K562 (cell line): ENCODE measurements around the gene MAPKAPK2. TPM values are rescaled to one million over a fixed set of nuclear protein-coding genes. Genes with fewer than 3 reads are reported as not detected.
A peak's percentile ranks its signal among the peaks of the same experiment; 100 is the strongest.

Source experiments
- CCAR2 ChIP-seq: fragments of 200-400 bp; formaldehyde crosslinking; IDR thresholded peaks from 2 replicates; pipeline ENCODE4 v1.6.1; 2017; ENCODE audit warnings: mild to moderate bottlenecking, low read depth, low read length
- DPF2 ChIP-seq: fragments of 450-650 bp; IDR thresholded peaks from 2 replicates; pipeline ENCODE4 v1.6.1; 2016
- HLTF ChIP-seq: fragments of 450-650 bp; IDR thresholded peaks from 2 replicates; pipeline ENCODE4 v1.6.1; 2016
- HMGXB4 ChIP-seq: sonication (generic); formaldehyde crosslinking; IDR thresholded peaks from 2 replicates; pipeline ENCODE4 v1.8.1; 2023; ENCODE audit warnings: mild to moderate bottlenecking, missing genetic modification reagents
- KDM1A ChIP-seq, 2 experiments: fragments of 450-650 bp; IDR thresholded peaks; 2 replicates each; pipeline ENCODE4 v1.6.1; 2016; ENCODE audit warnings: mild to moderate bottlenecking in 2 of 2
- MLLT1 ChIP-seq, 2 experiments: fragments of 450-650 bp; IDR thresholded peaks; 2 replicates each; pipeline ENCODE4 v1.6.1; 2016
- MNT ChIP-seq, 2 experiments: fragments of 450-650 bp; conservative IDR thresholded peaks; 2 replicates each; pipeline ENCODE4 v1.6.1; 2017; ENCODE audit warnings: mild to moderate bottlenecking in 2 of 2, moderate library complexity in 2 of 2
- NCOR1 ChIP-seq: fragments of 450-650 bp; IDR thresholded peaks from 2 replicates; pipeline ENCODE4 v1.6.1; 2016; ENCODE audit warnings: mild to moderate bottlenecking, moderate library complexity
- PATZ1 ChIP-seq: fragments of 250-450 bp; sonication (Bioruptor Pico); IDR thresholded peaks from 2 replicates; pipeline ENCODE4 v1.5.0; 2020; ENCODE audit warnings: mild to moderate bottlenecking, borderline replicate concordance
- POLR3G ChIP-seq: IDR thresholded peaks from 2 replicates; pipeline ENCODE4 v1.6.1; 2011; ENCODE audit not compliant: insufficient read length, insufficient replicate concordance; ENCODE audit errors: extremely low read depth
- RBBP5 ChIP-seq: fragments of 200-600 bp; sonication (generic); IDR thresholded peaks from 2 replicates; pipeline ENCODE4 v1.6.1; 2012; ENCODE audit warnings: borderline replicate concordance, mild to moderate bottlenecking, low read length, control low read depth, inconsistent platforms; ENCODE audit not compliant: insufficient read depth, poor library complexity, severe bottlenecking
- RBFOX2 ChIP-seq: fragments of 200-400 bp; formaldehyde crosslinking; IDR thresholded peaks from 2 replicates; pipeline ENCODE4 v1.6.1; 2017; ENCODE audit warnings: low read depth, mild to moderate bottlenecking, low read length, moderate library complexity
- RUNX1 ChIP-seq: sonication (generic); IDR thresholded peaks from 2 replicates; pipeline ENCODE4 v1.6.1; 2016; ENCODE audit warnings: antibody characterized with exemption, low read depth
- WHSC1 ChIP-seq: IDR thresholded peaks from one replicate; pipeline ENCODE4 v1.6.1; 2012; ENCODE audit warnings: low read length, control low read depth, inconsistent platforms
- ZBTB49 ChIP-seq: sonication (generic); formaldehyde crosslinking; IDR thresholded peaks from 2 replicates; pipeline ENCODE4 v1.8.0; 2022; ENCODE audit warnings: missing genetic modification reagents, mild to moderate bottlenecking, borderline replicate concordance
- ZKSCAN3 ChIP-seq: fragments of 250-450 bp; sonication (Bioruptor Pico); IDR thresholded peaks from 2 replicates; pipeline ENCODE4 v1.4.0; 2020
- ZNF24 ChIP-seq: fragments of 450-650 bp; IDR thresholded peaks from 2 replicates; pipeline ENCODE4 v1.6.1; 2016
- ZNF274 ChIP-seq: IDR thresholded peaks from 2 replicates; pipeline ENCODE4 v1.6.1; 2011; ENCODE audit warnings: low read depth, mild to moderate bottlenecking, low read length, moderate library complexity, borderline replicate concordance
- ZNF41 ChIP-seq: fragments of 250-450 bp; sonication (Bioruptor Pico); conservative IDR thresholded peaks from 2 replicates; pipeline ENCODE4 v1.4.0; 2020; ENCODE audit warnings: mild to moderate bottlenecking
- ZNF76 ChIP-seq: fragments of 250-450 bp; sonication (Bioruptor Pico); IDR thresholded peaks from 2 replicates; pipeline ENCODE4 v1.4.0; 2020; ENCODE audit warnings: mild to moderate bottlenecking, moderate library complexity, borderline replicate concordance
- polyA plus RNA-seq, 8 experiments: library from polyadenylated mRNA; depleted of rRNA in 4 of 8; stranded (reverse) in 5 of 8; unstranded in 3 of 8; fragments of >200 nt; fragmentation: Nextera tagmentation in 2 of 8; fragmentation: Illumina TruSeq in 1 of 8; extraction: Ambion mirVana in 2 of 8; extraction: Trizol in 1 of 8; gene quantifications; 2 replicates each; pipeline versions ENCODE4 v1.2.1 to v1.2.3, GENCODE V29; 2011 to 2014; ENCODE audit warnings: inconsistent platforms in 1 of 8, missing spikeins in 1 of 8
- total RNA-seq, 7 experiments: library from RNA; depleted of rRNA in 6 of 7; stranded (reverse); fragments of >200 nt in 6 of 7; fragmentation: Illumina TruSeq in 2 of 7; extraction: Trizol in 2 of 7; gene quantifications; 2 replicates each; pipeline versions ENCODE4 v1.2.1 to v1.2.3, GENCODE V29; 2011 to 2021; ENCODE audit warnings: low replicate concordance in 1 of 7

Gene MAPKAPK2
- total and polyA plus RNA-seq, 9 of the 15 experiments (the other 6 are each of a cell fraction or from before 2014, with no cell fraction given), result 0.63 to 94.2 (median 52.1) TPM

- no peak for TF ChIP-seq ZBTB49 (CRISPR knock-in tag)
- TF ChIP-seq PATZ1 (CRISPR knock-in tag), result no peak
- no peak for TF ChIP-seq WHSC1
- TF ChIP-seq CCAR2, result no peak
- peak; percentile 57; the same call in 1 of the 2 replicates for TF ChIP-seq DPF2
- TF ChIP-seq ZNF274, result no peak
- TF ChIP-seq ZNF76 (CRISPR knock-in tag), result no peak
- TF ChIP-seq RBFOX2, result no peak
- no peak for TF ChIP-seq HLTF
- TF ChIP-seq RUNX1, result no peak
- TF ChIP-seq ZNF41 (CRISPR knock-in tag), result no peak
- no peak for TF ChIP-seq HMGXB4 (CRISPR knock-in tag)
- TF ChIP-seq ZNF24, result no peak
- peak; percentile 46; the same call in 1 of the 2 replicates for TF ChIP-seq NCOR1
- TF ChIP-seq MLLT1 (IDR thresholded peaks at IDR 0.05), result no peak
- TF ChIP-seq POLR3G, result no peak
- TF ChIP-seq RBBP5, result no peak
- no peak for TF ChIP-seq ZKSCAN3
- TF ChIP-seq KDM1A (IDR thresholded peaks at IDR 0.05), result peak in 1 of 2 experiments; percentile 7; a peak in 1 of 4 replicates
- no peak for TF ChIP-seq MNT (conservative IDR thresholded peaks at IDR 0.05)
These were observed 6.9 kb downstream of the MAPKAPK2 start (continued) for GRCh38 chr1:206691604-206692003.
